IPS DF 19.7 (cell line): ENCODE results near the gene ADGRL3.
"Not testable (repeated sequence)": the region's sequence is repeated elsewhere in the genome, so short reads cannot be mapped to it uniquely, and the experiment has no call there.

Experiments
- DNase-seq: peaks from one replicate; pipeline ENCODE4 v3.0.0-alpha.2; 2013; ENCODE audit warnings: low read depth, low spot score

ADGRL3 gene

DNA sequence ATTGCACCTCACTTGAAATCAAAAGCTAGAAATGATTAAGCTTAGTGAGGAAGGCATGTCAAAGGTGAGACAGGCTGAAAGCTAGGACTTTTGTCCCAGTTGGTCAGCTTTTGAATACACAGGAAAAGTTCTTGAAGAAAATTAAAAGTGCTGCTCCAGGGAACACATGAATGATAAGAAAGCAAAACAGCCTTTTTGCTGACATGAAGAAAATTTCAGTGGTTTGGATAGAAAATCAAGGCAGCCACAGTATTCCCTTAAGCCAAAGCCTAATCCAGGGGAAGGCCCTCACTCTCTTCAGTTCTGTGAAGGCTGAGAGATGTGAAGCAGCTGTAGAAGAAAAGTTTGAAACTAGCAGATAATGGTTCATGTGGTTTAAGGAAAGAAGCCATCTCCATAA lies 150.8 kb downstream of the ADGRL3 start:
- DNase-seq: no peak

DNA sequence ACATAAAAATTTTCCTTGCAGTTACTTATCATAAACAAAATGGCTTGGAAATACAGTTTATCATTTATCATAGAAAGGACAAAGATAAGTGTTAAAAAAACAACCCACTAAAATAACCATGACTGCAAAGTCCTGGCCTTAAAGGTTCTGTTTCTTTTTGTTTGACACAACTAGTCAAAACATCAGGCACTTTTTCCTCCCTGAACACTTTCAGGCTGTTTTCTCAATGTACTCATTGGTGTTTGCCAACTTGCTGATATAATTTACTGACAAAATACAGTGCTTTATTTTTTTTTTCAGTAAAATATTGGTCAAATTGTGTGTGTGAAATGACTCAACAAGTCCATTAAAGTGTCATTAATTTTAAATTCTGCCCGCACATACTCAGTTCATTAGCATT lies 156.6 kb downstream of the ADGRL3 start:
- no peak for DNase-seq

DNA sequence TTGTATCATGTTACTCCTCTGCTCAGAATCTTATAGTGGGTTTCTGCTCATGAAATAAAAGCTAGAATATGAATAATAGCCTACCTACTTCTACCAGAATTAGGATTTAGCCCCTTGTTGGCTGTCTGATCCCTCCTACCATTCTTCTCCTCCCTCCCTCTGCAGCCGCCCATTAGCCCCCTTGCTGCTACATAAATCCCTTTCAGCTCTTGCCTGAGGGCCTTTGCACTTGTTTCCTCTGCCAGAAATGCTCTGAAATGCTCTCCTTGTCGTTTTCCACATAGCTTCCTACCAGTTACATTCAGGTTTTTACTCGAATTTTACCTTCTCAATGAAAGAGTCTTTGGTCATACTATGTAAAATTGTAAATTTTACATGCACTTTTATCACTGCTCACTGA lies 159.2 kb downstream of the ADGRL3 start:
- DNase-seq: no peak

DNA sequence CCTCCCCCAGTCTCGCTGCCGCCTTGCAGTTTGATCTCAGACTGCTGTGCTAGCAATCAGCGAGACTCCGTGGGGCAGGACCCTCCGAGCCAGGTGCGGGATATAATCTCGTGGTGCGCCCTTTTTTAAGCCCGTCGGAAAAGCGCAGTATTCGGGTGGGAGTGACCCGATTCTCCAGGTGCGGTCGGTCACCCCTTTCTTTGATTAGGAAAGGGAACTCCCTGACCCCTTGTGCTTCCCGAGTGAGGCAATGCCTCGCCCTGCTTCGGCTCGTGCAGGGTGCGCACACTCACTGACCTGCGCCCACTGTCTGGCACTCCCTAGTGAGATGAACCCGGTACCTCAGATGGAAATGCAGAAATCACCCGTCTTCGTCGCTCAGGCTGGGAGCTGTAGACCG lies 172.7 kb downstream of the ADGRL3 start:
- DNase-seq: not testable (repeated sequence)

DNA sequence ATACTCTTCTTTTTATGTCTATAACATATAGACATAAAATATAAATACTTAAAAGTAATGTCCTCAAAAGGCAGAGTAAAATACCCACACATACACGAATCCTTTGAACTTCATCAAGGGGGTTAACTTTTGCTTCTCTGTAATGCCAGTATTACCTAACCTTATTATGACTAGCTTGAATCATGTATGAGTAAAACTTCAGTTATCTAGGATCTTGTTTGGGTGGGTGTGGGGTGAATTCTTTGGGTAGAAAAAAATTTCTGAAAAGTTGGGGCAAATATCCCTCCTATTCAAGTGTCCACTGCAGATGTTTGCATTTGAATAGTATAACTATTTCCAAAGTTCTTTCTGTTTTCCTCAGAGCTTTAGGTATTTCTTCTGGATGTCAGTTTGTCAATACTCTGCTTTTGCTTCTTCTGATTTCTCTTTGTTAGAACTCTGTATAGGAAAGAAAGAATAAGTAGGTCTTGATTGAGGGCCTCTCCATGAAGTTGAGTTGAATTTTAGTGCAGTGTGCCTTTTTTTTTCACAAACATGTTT lies 173.8 kb downstream of the ADGRL3 start:
- DNase-seq: no peak

DNA sequence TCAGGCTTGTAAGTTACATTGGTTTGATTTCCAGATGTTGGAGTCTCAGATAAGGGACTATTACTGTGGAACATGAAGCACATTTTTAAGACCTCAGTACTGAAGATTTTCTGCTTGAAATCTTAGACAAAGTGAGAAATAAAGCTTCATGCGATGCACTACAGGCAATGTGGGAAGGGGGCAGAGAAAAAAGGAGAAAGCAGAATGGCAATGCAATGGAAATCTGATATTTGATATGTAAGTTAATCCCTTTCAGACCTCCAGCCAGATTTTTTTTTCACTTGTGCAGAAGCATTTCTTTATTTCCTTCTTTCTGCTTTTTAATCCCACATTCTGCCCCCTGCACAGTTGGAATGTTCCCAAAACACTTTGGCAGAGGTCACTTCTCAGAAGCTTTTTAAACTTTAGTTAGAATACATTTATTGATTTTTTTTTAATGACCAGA lies 174.3 kb downstream of the ADGRL3 start:
- DNase-seq: no peak

DNA sequence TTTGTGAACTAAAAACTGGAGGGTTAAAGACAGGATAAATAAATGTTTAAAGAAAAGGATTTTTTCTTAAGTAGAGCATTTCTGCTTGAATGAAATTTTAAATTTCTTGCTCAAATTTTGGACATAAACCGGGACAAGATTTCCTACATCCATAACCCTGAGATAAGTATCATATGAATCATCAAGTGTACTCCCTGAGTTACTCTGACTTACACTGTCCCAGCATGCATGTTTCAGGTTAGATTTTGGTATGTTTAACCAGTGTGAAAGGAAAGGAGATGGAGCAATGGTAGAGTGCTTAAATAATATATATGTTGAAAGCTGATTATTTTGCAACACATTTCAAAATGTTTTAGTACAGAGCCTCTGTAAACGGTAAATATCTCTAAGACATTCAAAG lies 175.2 kb downstream of the ADGRL3 start:
- no peak for DNase-seq

DNA sequence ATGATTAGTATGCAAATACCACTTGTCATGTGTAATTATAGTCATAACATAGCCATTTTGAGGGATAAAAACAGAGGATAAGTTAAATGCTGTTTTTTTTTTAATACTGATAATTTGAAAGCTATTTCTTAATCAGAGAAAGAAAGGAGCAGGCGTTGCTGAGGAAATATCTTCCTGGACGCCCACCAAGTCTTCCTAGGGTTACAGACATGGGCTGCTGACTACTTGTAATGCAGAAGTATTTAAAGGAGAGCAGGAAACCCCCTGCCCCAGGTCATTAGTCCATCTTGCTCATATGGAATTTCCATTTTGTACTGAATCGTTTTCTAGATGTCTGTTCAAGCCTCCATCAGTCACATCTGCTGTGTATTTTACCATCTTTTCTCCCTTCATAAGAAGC lies 176.2 kb downstream of the ADGRL3 start:
- no peak for DNase-seq

DNA sequence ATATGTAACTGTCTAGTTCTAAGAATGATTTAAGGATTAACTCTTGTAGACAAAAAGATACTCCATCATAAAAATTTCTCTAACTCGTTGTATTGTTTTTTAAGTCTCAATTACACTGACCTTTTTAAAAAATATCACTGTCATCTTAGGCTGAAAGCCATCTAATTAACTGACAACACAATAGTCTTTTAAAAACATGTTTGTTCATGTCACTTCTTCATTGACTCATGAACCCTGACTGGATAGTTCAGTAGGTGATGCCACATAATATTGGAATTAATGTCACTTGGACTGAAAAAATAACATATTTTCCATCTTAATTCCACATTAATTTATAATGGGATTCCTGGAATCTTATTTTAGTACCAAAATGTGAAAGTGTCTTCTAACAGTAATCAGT lies 179.3 kb downstream of the ADGRL3 start:
- DNase-seq: no peak

DNA sequence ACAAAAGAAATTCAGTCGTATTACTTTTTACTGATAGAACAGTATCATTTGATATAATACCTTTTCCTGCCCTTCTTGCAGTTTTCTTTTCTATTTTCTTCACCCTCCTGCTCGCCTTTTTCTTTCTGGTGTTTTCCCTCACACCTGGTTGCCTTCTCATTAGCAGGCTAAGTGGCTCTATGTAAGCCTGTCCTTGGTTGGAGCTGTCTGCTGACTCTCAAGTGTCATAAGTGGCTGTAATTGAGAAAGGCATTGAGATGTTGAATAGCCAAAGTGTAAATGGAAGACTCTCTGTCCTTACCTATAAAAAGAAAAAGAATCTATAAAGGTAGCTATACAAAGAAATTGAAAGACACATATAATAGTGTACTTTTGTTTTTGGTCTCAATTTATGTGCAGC lies 180.7 kb downstream of the ADGRL3 start:
- DNase-seq: no peak

DNA sequence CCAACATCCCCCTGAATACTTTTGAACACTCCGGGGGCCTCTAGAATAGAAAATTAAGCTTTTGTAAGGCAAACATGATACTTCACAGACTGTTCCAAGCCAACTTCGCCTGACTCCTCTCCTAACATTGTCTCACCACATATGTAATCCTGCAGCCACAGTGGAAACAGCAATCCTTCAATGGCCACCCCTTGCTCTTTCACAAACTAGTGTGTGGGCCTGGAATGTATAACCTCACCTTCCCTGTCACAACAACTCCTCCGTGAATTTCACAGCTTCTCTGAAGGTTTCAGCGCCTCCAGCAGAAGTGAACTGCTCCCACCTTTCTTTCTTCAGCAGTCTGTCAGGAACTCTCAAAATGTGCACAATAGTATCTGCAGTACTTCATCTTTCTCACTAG lies 185.1 kb downstream of the ADGRL3 start:
- no peak for DNase-seq

DNA sequence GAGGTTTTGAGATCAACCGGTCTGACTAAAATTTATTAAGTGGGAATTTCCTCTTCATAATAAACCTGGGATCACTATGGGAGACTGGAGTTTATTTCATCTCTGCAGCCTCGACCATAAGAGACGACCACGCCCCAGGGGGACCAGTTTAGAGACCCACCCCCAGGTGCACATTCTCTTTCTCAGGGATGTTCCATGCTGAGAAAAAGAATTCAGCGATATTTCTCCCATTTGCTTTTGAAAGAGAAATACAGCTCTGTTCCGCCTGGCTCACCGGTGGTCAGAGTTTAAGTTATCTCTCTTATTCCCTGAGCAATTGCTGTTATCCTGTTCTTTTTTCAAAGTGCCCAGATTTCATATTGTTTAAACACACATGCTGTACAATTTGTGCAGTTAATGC lies 187.2 kb downstream of the ADGRL3 start:
- DNase-seq: not testable (repeated sequence)

DNA sequence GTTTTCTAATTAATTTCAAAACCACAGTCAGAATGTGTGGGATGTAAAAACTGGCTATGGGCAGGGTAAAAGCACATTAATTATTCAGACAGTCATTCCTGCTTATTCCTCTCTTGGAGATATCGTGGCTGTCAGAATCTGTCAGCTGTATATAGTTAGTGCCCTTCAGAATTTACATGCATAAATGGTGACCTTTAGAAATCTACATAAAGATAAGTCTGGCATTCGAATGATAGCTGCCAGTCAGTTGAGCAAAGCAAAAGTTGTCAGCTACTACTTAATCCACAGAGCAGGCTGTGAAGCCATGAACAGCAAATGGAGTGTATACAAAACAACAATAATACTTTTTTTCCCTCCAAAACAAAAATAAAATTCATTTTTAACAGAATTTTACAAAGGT lies 189.5 kb downstream of the ADGRL3 start:
- no peak for DNase-seq

DNA sequence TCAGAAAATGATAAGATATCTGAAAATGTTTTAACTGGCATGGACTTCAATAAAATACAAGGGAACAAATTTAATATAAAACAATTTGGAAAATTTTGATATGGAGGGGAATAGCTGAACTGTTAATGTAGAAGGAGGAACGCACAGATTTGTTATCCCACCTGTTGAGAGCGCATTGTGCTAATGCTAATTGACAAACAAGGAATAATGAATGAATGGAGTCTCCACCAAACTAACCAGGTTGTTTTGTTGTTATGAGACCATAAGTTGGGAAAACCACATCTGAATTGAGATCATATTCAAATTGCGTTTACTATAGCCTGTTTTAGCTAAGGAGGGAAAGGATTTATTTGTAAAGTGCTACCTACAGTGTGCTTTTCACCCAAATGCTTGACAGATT lies 195.6 kb downstream of the ADGRL3 start:
- no peak for DNase-seq

DNA sequence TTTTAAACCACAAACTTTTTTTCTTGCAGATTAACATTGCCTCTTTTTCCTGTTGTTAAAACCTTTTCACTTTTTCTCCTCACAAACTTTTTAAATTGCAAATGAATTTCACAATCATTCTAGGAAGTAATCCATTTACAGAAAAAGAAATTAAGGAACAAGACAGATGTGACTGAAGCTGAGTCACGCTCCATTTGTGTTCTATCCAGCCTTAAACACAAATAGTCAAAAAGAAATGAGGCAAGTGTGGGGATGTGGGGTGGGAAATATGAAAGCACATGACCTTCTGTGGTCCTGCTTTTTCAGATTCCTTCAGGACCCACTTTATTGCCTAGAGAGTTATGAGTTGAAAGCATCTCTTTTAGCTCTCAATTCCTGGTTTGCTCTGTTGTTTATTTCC lies 197.0 kb downstream of the ADGRL3 start:
- DNase-seq: no peak

DNA sequence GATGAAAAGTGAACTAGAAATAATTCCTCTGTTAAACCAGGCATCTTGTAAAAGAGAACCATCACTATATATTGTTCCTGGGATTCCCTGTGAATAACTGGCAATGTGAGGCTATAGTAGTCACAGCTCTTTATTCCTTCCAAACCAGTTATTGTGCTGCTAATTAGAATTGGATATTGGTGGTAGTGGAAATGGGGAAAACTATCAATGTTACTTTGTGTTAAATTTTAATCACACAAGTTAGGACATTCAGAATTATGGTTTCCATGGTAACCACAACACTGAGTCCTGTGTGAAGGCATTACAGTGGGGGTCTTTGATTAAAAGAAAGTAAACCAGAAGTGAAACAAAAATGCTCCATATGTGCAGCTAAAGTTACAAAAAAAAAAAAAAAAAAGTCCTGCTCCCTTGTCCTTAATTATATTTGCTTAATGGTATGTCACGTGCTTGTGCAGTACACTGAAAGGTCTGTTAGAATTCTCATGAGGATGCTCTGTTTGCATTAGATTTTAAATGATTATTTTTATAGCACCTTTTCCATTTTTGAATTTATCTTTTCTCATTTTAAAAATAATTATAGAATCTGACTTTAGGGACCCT lies 200.4 kb downstream of the ADGRL3 start:
- DNase-seq: no peak

DNA sequence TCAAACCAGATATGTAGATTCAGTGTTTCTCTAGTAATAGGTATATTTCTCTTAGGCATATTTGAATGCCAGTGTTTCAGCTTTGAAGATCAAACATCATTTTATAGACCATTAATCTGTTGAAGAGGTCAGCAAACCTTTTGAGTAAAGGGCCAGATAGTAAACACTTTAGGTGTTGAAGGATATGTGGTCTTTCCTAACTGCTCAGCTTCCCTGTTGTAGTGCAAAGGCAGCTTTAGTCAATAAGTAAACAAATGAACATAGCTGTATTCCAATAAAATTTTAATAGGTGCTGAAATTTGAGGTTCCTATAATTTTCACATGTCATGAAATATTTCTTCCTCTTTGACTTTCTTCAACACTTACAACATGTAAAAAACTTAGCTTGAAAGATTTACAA lies 201.6 kb downstream of the ADGRL3 start:
- no peak for DNase-seq

DNA sequence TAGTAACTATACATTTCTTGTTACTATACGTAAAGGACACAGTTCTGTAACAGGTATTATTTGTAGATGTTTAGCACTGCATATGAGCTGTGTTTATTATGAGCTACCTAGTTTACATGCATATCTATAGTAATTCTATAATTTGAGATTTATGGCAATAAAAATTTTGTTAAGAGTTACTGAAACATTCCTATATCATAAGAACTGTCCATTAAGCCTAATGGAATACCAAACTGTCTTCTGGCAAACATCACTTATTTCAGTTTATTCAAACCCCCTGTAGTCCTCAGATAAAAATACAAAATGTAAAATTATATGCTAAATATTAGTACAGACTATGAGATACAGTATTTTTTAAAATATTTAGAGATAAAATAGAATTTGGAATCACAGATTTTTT lies 205.2 kb downstream of the ADGRL3 start:
- DNase-seq: no peak

DNA sequence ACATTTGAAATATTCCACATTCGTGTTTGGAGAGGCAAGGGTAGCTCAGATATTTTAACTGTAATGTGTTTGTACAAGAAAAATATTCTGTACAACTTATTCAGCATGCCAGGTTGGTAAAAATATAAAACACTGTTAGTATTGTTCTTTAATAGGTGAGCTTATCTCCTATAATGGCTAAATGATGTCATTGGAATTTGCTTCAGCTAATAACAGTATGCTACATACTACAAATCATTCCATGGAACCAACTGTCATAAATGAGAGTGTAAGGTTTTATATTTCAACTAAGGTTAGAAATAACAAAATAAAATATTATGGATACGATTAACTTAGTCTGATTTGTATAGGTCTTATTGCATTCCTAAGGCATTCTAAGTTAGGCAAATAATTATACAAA lies 206.6 kb downstream of the ADGRL3 start:
- no peak for DNase-seq

DNA sequence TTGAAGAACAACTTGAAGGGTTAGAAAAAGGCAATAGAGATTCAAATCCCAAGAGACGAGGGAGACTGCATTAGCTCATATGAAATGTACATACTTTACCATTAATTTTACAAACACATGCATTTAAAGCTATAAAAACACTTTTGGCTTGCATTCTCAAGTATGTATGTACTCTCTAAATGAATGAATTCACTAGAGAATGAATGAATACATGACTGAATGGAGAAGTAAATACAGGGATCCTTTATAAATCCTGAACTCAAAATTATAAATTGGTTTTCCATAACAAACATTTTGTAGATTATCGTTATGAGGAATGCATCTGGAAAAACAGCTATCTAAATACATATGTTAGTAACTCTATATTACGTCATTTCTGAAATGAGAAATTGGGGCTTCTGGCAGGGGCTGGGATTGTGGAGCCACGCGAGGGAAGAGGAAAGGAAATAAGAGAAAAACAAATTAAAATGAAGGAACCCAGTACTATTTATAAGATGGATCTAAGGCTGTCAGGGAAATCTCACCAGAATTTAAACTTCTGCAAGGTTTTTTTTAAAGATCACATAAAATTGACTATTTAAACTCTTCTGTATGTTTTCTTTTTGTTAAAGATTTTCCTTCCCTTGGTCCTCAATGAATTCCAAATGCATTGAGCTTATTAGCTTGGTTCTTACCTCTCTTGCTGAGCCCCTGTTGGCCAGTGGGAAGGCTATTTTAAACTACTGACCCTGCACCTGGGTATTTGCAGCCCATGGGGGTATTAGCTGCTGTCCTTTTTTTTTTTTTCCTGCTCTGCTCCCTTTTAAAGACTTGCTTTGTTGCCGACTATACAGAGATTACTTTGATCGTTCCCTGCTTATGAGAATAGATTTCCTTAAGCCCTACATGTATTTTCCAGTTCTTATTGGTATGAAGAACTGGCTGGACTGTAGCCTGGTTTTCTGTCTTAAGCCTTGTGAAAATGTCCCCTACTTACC lies 207.8 kb downstream of the ADGRL3 start:
- no peak for DNase-seq

DNA sequence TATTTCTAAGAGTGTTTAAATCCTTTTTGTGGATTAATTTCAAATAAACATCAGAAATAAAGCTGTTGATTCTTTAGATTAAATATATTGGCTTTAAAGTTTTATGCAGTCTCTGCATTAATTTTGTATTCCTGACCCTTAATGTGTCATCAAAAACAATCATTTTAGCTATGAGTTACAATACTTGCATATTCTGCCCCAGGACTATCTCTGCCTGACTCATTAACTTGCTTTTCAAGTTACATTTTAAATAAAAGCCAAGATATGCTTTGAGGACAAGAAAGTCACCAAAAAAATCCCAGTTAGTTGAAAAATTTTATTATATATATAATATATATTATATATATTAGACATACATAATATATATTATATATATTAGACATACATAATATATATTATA lies 208.7 kb downstream of the ADGRL3 start:
- no peak for DNase-seq

DNA sequence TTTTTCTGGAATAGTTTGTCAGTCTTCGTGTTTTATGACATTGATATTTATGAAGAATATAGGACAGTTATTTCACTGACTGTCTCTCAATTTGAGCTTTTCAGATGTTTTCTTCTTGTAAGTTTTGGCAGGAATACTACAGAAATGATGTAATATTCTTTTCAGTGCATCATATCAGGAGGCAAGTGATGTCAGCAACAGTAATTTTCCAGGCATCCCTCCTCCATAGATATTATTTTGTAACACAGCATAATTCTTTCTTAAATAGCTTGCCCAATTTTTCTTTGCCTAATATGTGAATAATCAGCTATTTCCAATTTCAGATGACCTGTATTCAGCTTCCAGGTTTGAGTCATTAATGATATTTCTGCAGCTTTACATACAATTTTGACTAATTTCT lies 211.1 kb downstream of the ADGRL3 start:
- DNase-seq: no peak

DNA sequence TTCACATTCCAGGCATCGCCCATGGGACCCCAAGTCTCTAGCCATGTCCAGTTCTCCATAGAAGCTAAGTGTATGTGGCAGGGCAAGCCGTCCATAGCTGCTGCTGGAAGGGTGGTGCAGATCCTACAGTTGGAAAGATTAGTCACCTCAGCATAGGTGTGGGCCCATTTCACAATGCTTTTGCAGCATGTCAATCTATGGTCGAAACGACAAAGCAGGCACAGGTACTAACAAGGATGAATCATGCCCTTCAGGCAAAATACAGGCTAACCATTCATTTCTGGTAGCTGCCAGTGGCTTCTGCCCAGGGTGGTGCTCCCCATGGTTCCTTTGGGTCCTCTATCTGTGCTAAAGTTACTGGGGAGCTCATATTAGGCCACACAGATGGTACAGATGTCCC lies 225.2 kb downstream of the ADGRL3 start:
- no peak for DNase-seq
